Activated B cell treated with CpG ODN at 0.5 μM for 24 hours (primary cell): ENCODE measurements around the gene SEC31A. TPM values are rescaled to one million over a fixed set of nuclear protein-coding genes. Genes with fewer than 3 reads are reported as not detected.
"Not testable (repeated sequence)": the region's sequence is repeated elsewhere in the genome, so short reads cannot be mapped to it uniquely, and the experiment has no call there.

Experiments used
- ATAC-seq: fragments of 200-7000 bp; cut with Tn5 transposase; one replicate; pipeline ENCODE4 v1.10.0; 2021; ENCODE audit warnings: low read depth, mild to moderate bottlenecking, moderate library complexity
- CTCF ChIA-PET: fragments of 350-600 bp; sonication (Branson Sonifier 250); formaldehyde crosslinking; loops from one replicate; lab custom pipeline; 2021; ENCODE audit warnings: antibody characterized with exemption; lab: Charles Lee
- POLR2A ChIA-PET: fragments of 350-600 bp; sonication (Branson Sonifier 250); formaldehyde crosslinking; loops from one replicate; lab custom pipeline; 2021; ENCODE audit warnings: antibody characterized with exemption; lab: Charles Lee
- DNase-seq: peaks from one replicate; pipeline ENCODE4 v3.0.0; 2022
- H3K27ac Mint-ChIP-seq: one replicate; pipeline ENCODE4 v1.8.0; 2020; ENCODE audit warnings: mixed read lengths
- H3K27me3 Mint-ChIP-seq: one replicate; pipeline ENCODE4 v1.8.0; 2021; ENCODE audit warnings: mixed read lengths
- H3K36me3 Mint-ChIP-seq: one replicate; pipeline ENCODE4 v1.8.0; 2021; ENCODE audit warnings: low read depth, mixed read lengths
- H3K4me1 Mint-ChIP-seq: one replicate; pipeline ENCODE4 v1.8.0; 2021; ENCODE audit warnings: mixed read lengths
- H3K4me3 Mint-ChIP-seq: one replicate; pipeline ENCODE4 v1.8.0; 2020; ENCODE audit warnings: mild to moderate bottlenecking, mixed read lengths
- H3K9me3 Mint-ChIP-seq: one replicate; pipeline ENCODE4 v1.8.0; 2020; ENCODE audit warnings: mixed read lengths
- intact Hi-C: fragments of 100-400 bp; cut with micrococcal nuclease; formaldehyde crosslinking; loops from one replicate; pipeline ENCODE4 v1.15.1; 2024
- total RNA-seq: library from RNA; stranded (reverse); gene quantifications from 2 replicates; pipeline ENCODE4 v1.2.3, GENCODE V29; 2022
- TF ChIP-seq, protein P1 (sequence below): fragments of 200-600 bp; IDR thresholded peaks from one replicate; pipeline ENCODE4 v1.8.0; 2022; ENCODE audit warnings: antibody characterized with exemption, mild to moderate bottlenecking

Gene SEC31A
- total RNA-seq, 1 donor from 2014 or later: 172 TPM

DNA sequence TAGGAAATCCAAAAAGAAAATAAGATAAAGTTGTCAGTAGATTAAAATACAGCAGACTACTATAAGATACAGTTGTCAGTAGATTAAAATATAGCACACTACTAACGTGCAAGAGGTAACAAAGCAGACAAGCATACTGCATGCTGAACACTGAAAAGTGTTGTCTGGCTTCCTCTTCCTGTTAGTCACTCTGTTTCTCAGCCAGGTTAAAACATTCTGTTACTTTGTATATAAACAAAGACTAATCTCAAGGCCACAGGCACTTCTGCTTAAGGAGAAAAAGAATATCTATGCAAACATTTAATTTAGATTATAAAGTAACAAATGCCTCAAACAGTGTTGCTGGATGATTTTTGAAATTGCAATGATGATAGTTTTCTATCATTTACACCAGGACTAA is 51.3 kb downstream of the SEC31A start:
- H3K4me3 Mint-ChIP-seq: no peak overlapping the region
- ChIA-PET CTCF (no interaction called here), POLR2A (no interaction called here)
- ATAC-seq (no peak), DNase-seq (no peak)
- intact Hi-C loops: no loop called here
- no peak overlapping the region for H3K27ac Mint-ChIP-seq
- peaks cover 74% of the 10 kb centered on the region for H3K36me3 Mint-ChIP-seq
- TF ChIP-seq, protein P1, sequence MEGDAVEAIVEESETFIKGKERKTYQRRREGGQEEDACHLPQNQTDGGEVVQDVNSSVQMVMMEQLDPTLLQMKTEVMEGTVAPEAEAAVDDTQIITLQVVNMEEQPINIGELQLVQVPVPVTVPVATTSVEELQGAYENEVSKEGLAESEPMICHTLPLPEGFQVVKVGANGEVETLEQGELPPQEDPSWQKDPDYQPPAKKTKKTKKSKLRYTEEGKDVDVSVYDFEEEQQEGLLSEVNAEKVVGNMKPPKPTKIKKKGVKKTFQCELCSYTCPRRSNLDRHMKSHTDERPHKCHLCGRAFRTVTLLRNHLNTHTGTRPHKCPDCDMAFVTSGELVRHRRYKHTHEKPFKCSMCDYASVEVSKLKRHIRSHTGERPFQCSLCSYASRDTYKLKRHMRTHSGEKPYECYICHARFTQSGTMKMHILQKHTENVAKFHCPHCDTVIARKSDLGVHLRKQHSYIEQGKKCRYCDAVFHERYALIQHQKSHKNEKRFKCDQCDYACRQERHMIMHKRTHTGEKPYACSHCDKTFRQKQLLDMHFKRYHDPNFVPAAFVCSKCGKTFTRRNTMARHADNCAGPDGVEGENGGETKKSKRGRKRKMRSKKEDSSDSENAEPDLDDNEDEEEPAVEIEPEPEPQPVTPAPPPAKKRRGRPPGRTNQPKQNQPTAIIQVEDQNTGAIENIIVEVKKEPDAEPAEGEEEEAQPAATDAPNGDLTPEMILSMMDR: no peak
- no peaks in the 10 kb centered on the region for H3K9me3 Mint-ChIP-seq
- H3K27me3 Mint-ChIP-seq: no peaks in the 10 kb centered on the region
- no peaks in the 10 kb centered on the region for H3K4me1 Mint-ChIP-seq

DNA sequence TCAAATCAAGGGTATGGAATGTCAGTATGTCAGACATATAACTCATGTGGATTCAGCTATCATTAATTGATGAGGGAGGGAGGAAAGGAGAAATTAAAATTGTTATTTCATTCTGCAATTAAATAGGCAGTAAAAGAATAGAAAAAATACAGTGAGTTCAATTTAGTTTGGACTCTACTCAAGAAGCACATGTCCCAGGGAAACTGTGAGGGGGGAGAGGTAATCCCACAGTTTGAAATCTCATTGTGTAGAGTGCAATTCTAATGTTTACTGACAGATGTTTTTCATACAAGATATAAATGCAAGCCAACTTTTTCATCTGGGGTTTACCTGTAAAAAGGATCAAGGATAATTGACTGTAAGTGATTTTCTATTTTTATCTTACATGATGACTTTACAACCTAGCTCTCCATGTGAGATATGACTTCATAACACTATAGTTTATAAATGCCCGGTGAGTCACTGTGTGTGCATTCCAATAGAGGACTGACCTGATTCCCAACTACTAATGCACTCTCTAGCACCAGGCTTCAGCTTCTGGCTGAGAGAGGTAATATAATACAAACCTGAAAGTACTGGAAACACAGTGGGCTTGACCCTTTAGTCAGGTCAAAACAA is 57.1 kb downstream of the SEC31A start:
- Mint-ChIP-seq H3K9me3 (no peaks in the 10 kb centered on the region), H3K4me3 (no peak overlapping the region), H3K27ac (no peak overlapping the region), H3K27me3 (no peaks in the 10 kb centered on the region), H3K4me1 (no peaks in the 10 kb centered on the region), H3K36me3 (peaks cover 68% of the 10 kb centered on the region)
- intact Hi-C loops: no loop called here
- DNase-seq: no peak
- no peak for ATAC-seq
- TF ChIP-seq, protein P1: no peak
- ChIA-PET POLR2A (no interaction called here), CTCF (no interaction called here)

DNA sequence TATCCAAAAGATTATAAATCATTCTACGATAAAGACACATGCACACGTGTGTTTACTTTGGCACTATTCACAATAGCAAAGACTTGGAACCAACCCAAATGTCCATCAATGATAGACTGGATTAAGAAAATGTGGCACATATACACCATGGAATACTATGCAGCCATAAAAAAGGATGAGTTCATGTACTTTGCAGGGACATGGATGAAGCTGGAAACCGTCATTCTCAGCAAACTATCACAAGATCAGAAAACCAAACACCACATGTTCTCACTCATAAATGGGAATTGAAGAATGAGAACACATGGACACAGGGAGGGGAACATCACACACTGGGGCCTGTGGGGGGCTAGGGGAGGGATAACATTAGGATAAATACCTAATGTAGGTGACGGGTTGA is 57.9 kb downstream of the SEC31A start:
- H3K36me3 Mint-ChIP-seq: peaks cover 68% of the 10 kb centered on the region

DNA sequence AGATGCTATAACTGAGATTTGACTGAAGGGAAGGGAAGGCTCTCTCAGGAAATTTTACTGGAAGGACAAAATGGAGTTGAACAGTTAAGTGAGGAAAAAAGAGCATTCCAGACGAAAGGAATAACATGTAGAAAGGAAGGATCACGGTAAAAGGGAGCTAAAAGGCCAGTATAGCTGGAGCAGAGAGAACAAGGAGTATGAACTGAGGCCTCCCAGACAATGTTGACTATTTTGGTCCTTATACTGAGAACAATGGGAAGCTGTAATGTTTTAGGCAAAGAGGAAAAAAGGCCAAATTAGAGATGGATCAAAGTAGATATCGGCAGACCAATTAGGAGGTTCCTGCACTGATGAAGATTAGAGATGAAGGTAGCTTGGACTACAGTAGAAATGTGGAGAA is 65.5 kb downstream of the SEC31A start:
- Mint-ChIP-seq H3K9me3 (no peaks in the 10 kb centered on the region), H3K4me3 (no peak overlapping the region), H3K27ac (no peak overlapping the region), H3K4me1 (no peaks in the 10 kb centered on the region), H3K27me3 (no peaks in the 10 kb centered on the region), H3K36me3 (peaks cover 80% of the 10 kb centered on the region)
- CTCF ChIA-PET: no interaction called here
- POLR2A ChIA-PET: no interaction called here
- DNase-seq (no peak), ATAC-seq (no peak)
- TF ChIP-seq, protein P1: no peak
- intact Hi-C loops: no loop called here

More for the DNA sequence above, 57.9 kb downstream of the SEC31A start:
- H3K4me1 Mint-ChIP-seq, H3K27ac Mint-ChIP-seq, CTCF ChIA-PET, H3K4me3 Mint-ChIP-seq, DNase-seq, intact Hi-C loops, H3K27me3 Mint-ChIP-seq, H3K9me3 Mint-ChIP-seq, ATAC-seq: not testable (repeated sequence)
- POLR2A ChIA-PET: interaction anchor here (0.6 kb wide), 1 partner anchor 50 kb away, joined by 7 read pairs; no protein-coding TSS in a partner anchor

DNA sequence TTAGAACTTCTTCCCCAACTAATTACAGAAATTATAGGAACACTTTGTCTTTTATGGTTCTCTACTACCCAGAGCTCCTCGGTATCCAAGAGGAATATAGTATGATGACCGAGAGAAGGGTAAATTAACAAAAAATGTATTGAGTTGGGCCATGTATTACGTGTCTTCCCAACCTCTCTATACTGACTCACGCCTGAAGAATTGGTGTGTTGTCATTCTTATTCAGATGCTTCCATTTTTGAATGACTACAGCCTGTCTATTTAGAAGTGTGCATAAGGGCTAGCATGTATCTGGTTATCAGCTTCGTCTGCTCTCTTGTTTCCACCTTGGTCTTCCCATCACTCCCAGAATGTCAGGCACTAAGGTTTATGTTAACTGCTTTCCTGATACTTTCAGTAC is 67.9 kb downstream of the SEC31A start:
- no peak for ATAC-seq
- H3K27ac Mint-ChIP-seq: no peak overlapping the region
- H3K36me3 Mint-ChIP-seq: peaks cover 84% of the 10 kb centered on the region
- DNase-seq: no peak
- CTCF ChIA-PET: no interaction called here
- POLR2A ChIA-PET: interaction anchor here (0.6 kb wide), 1 partner anchor 287 kb away, joined by 4 read pairs; no protein-coding TSS in a partner anchor
- intact Hi-C loops: loop anchor here (5.0 kb wide), 1 partner anchor 361 kb away; no protein-coding TSS in a partner anchor
- no peaks in the 10 kb centered on the region for H3K27me3 Mint-ChIP-seq
- H3K4me3 Mint-ChIP-seq: no peak overlapping the region
- TF ChIP-seq, protein P1: no peak
- no peaks in the 10 kb centered on the region for H3K9me3 Mint-ChIP-seq
- no peaks in the 10 kb centered on the region for H3K4me1 Mint-ChIP-seq
